Peyer's patch (tissue), 4 donors: Measurements from ENCODE around the gene TRIM38.
A peak's percentile ranks its signal among the peaks of the same experiment; 100 is the strongest.

Source experiments
- POLR2A ChIP-seq, 2 donors: fragments of 450-650 bp; IDR thresholded peaks; one replicate each; pipeline ENCODE4 v1.5.1; 2017; ENCODE audit warnings: antibody characterized with exemption in 2 of 2, mild to moderate bottlenecking in 2 of 2, moderate library complexity in 2 of 2
- TF ChIP-seq, protein P1 (sequence below), 6 experiments: fragments of 450-650 bp in 4 of 6; fragments of 200-600 bp in 2 of 6; sonication (generic) in 1 of 6; IDR thresholded peaks; one replicate each; pipeline ENCODE4 v1.5.1; 2017 to 2019; ENCODE audit warnings: antibody characterized with exemption in 6 of 6, mild to moderate bottlenecking in 3 of 6, moderate library complexity in 1 of 6

DNA sequence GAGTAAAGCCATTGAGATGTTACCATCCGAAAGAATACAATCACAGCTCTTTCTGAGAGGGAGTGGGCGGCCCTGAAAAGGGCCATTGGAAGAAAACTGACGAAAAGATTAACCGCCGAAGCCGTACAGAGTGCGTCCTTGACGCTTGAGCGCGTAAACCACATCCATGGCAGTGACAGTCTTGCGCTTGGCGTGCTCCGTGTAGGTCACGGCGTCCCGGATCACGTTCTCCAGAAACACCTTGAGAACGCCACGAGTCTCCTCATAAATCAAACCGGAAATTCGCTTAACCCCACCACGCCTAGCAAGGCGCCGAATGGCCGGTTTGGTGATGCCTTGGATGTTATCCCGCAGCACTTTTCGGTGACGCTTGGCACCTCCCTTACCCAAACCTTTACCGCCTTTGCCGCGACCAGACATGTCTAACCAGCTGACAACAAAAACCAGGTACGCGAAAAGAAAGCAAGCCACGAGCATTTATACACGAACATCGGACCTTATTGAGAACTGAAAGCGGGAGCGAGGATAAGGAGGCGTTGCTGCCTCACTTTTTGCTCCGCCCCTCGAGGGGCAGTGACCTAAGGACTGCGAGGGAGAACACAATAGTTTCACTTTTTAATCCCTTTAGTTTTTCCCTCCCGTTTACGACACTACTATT, 64.4 kb downstream of the TRIM38 start:
- TF ChIP-seq, protein P1, sequence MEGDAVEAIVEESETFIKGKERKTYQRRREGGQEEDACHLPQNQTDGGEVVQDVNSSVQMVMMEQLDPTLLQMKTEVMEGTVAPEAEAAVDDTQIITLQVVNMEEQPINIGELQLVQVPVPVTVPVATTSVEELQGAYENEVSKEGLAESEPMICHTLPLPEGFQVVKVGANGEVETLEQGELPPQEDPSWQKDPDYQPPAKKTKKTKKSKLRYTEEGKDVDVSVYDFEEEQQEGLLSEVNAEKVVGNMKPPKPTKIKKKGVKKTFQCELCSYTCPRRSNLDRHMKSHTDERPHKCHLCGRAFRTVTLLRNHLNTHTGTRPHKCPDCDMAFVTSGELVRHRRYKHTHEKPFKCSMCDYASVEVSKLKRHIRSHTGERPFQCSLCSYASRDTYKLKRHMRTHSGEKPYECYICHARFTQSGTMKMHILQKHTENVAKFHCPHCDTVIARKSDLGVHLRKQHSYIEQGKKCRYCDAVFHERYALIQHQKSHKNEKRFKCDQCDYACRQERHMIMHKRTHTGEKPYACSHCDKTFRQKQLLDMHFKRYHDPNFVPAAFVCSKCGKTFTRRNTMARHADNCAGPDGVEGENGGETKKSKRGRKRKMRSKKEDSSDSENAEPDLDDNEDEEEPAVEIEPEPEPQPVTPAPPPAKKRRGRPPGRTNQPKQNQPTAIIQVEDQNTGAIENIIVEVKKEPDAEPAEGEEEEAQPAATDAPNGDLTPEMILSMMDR (IDR thresholded peaks at IDR 0.05), result peak in 1 of 6 experiments; percentile 9
- peak; percentile 99 to 100 for TF ChIP-seq POLR2A (IDR thresholded peaks at IDR 0.05)
